ENCODE results near the gene TREML4. TPM values are rescaled to one million over a fixed set of nuclear protein-coding genes. Genes with fewer than 3 reads are reported as not detected.

TREML4 gene
- total RNA-seq, 1 experiment from 2014 or later: not detected

DNA sequence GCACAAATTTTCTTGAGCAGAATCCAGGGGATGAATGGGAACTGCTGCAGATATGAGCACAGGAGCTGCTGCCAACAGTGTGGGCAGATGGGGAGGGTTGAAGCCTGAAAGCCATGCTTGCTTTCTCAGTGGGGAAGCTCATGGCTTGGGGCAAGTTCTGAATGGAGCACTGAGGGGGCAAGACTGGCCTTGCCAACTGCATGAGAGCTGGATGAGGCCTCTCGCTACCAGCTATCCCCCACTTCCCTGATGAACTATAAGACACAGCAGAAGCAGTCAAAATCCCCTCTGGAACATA is 30.0 kb downstream of the TREML4 start:
- DNase-seq (ENCODE audit: low read depth, low spot score) (no peak), ATAC-seq (no peak)
- Histone ChIP-seq H3K9me2 (ENCODE audit: insufficient read depth) (no peaks in the 10 kb centered on the region), H3K4me1 (ENCODE audit: control insufficient read depth in 1 of 2, insufficient read depth in 2 of 2, low read length in 2 of 2) (peaks cover 7 to 13% of the 10 kb centered on the region in 2 experiments; a peak in 2 of 4 replicates), H3K9me3 (ENCODE audit: control insufficient read depth in 1 of 2, insufficient read depth in 1 of 2, low read depth in 1 of 2, low read length in 2 of 2) (peaks cover 0 to 4% of the 10 kb centered on the region in 2 experiments; a peak in 2 of 4 replicates), H3K4me2 (ENCODE audit: low read length) (no peak overlapping the region), H3K36me3 (ENCODE audit: control insufficient read depth in 1 of 2, insufficient read depth in 2 of 2, low read length in 2 of 2) (no peaks in the 10 kb centered on the region), H3K79me2 (ENCODE audit: insufficient read depth, low read length) (no peaks in the 10 kb centered on the region), H3K9ac (ENCODE audit: low read length) (no peak overlapping the region), H3K4me3 (replicated peaks in 1 of 2; ENCODE audit: low read depth in 1 of 2, low read length in 2 of 2) (no peak overlapping the region), H3K27me3 (ENCODE audit: insufficient read depth, low read length) (peaks cover 8% of the 10 kb centered on the region), H2AFZ (ENCODE audit: low read depth, low read length, poor library complexity, severe bottlenecking) (no peak overlapping the region), H3K27ac (ENCODE audit: low read depth, low read length) (no peak overlapping the region), H4K20me1 (ENCODE audit: insufficient read depth) (no peaks in the 10 kb centered on the region)
- BruUV-seq (replicated peaks): no TSS peak
- ChIA-PET POLR2A (no interaction called here), CTCF (no interaction called here), RAD21 (ENCODE audit: low non-redundant PET in 1 of 2, low total read pairs in 2 of 2, uncharacterized antibody in 2 of 2, unreplicated experiment in 2 of 2) (no interaction called here)
- TF ChIP-seq CEBPB (IDR thresholded peaks at IDR 0.05; ENCODE audit: low read depth) (no peak), ZNF274 (IDR thresholded peaks at IDR 0.05; ENCODE audit: low read depth, low read length) (no peak), TCF7L2 (IDR thresholded peaks at IDR 0.05; ENCODE audit: borderline replicate concordance, extremely low read depth, insufficient read depth, insufficient read length) (no peak)
- TF ChIP-seq, protein P1, sequence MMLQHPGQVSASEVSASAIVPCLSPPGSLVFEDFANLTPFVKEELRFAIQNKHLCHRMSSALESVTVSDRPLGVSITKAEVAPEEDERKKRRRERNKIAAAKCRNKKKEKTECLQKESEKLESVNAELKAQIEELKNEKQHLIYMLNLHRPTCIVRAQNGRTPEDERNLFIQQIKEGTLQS (IDR thresholded peaks at IDR 0.05): no peak
- intact Hi-C loops (cut with micrococcal nuclease): no loop called here

DNA sequence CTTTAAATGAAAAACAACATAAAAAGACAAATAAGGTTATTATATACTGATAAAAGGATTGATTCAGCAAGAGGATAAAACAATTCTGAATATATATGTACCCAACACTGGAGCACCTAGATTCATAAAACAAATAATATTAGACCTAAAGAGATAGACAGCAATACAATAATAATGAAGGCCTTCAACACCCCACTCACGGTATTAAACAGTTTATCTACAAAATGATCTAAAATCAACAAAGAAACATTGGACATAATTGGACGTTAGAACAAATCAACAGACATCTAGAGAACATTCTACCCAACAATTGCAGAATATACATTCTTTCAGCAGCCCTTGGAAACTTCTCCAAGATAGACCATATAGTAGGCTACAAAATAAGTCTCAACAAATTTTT is 34.3 kb downstream of the TREML4 start:
- H3K27ac ChIP-seq (ENCODE audit: low read depth, low read length): no peak overlapping the region
- H3K79me2 ChIP-seq (ENCODE audit: insufficient read depth, low read length): no peaks in the 10 kb centered on the region
- DNase-seq (ENCODE audit: low read depth, low spot score) (no peak), ATAC-seq (no peak)
- POLR2A ChIA-PET: no interaction called here
- BruUV-seq (replicated peaks): no TSS peak
- no peaks in the 10 kb centered on the region for H3K36me3 ChIP-seq (ENCODE audit: control insufficient read depth in 1 of 2, insufficient read depth in 2 of 2, low read length in 2 of 2)
- TF ChIP-seq, protein P2, sequence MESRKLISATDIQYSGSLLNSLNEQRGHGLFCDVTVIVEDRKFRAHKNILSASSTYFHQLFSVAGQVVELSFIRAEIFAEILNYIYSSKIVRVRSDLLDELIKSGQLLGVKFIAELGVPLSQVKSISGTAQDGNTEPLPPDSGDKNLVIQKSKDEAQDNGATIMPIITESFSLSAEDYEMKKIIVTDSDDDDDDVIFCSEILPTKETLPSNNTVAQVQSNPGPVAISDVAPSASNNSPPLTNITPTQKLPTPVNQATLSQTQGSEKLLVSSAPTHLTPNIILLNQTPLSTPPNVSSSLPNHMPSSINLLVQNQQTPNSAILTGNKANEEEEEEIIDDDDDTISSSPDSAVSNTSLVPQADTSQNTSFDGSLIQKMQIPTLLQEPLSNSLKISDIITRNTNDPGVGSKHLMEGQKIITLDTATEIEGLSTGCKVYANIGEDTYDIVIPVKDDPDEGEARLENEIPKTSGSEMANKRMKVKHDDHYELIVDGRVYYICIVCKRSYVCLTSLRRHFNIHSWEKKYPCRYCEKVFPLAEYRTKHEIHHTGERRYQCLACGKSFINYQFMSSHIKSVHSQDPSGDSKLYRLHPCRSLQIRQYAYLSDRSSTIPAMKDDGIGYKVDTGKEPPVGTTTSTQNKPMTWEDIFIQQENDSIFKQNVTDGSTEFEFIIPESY (IDR thresholded peaks at IDR 0.05; ENCODE audit: extremely low read depth, insufficient replicate concordance, low read length): no peak
- TF ChIP-seq EZH2 (IDR thresholded peaks at IDR 0.05): no peak
- TF ChIP-seq EZH2phosphoT487 (IDR thresholded peaks at IDR 0.05; ENCODE audit: borderline replicate concordance): no peak
- no peak for TF ChIP-seq POLR2A (IDR thresholded peaks at IDR 0.05; ENCODE audit: borderline replicate concordance, extremely low read depth, insufficient read depth, insufficient read length)
- TF ChIP-seq CBX3 (IDR thresholded peaks at IDR 0.05; ENCODE audit: low read depth): no peak
- TF ChIP-seq SIN3A (IDR thresholded peaks at IDR 0.05; ENCODE audit: low read depth): no peak
- TF ChIP-seq, protein P1 (IDR thresholded peaks at IDR 0.05): no peak
- TF ChIP-seq, protein P3, sequence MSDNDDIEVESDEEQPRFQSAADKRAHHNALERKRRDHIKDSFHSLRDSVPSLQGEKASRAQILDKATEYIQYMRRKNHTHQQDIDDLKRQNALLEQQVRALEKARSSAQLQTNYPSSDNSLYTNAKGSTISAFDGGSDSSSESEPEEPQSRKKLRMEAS (IDR thresholded peaks at IDR 0.05): no peak
- TF ChIP-seq, protein P4, sequence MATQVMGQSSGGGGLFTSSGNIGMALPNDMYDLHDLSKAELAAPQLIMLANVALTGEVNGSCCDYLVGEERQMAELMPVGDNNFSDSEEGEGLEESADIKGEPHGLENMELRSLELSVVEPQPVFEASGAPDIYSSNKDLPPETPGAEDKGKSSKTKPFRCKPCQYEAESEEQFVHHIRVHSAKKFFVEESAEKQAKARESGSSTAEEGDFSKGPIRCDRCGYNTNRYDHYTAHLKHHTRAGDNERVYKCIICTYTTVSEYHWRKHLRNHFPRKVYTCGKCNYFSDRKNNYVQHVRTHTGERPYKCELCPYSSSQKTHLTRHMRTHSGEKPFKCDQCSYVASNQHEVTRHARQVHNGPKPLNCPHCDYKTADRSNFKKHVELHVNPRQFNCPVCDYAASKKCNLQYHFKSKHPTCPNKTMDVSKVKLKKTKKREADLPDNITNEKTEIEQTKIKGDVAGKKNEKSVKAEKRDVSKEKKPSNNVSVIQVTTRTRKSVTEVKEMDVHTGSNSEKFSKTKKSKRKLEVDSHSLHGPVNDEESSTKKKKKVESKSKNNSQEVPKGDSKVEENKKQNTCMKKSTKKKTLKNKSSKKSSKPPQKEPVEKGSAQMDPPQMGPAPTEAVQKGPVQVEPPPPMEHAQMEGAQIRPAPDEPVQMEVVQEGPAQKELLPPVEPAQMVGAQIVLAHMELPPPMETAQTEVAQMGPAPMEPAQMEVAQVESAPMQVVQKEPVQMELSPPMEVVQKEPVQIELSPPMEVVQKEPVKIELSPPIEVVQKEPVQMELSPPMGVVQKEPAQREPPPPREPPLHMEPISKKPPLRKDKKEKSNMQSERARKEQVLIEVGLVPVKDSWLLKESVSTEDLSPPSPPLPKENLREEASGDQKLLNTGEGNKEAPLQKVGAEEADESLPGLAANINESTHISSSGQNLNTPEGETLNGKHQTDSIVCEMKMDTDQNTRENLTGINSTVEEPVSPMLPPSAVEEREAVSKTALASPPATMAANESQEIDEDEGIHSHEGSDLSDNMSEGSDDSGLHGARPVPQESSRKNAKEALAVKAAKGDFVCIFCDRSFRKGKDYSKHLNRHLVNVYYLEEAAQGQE (IDR thresholded peaks at IDR 0.05; ENCODE audit: low read depth): no peak
- no peak for TF ChIP-seq ZFX (IDR thresholded peaks at IDR 0.05)
- TF ChIP-seq CEBPB (IDR thresholded peaks at IDR 0.05; ENCODE audit: low read depth): no peak
- TF ChIP-seq FOSL1 (IDR thresholded peaks at IDR 0.05; ENCODE audit: low read depth): no peak
- no peak for TF ChIP-seq SRF (IDR thresholded peaks at IDR 0.05; ENCODE audit: low read depth)
- no peak for TF ChIP-seq ZNF274 (IDR thresholded peaks at IDR 0.05; ENCODE audit: low read depth, low read length)
- CTCF ChIA-PET: no interaction called here
- H3K4me2 ChIP-seq (ENCODE audit: low read length): no peak overlapping the region
- H3K9me3 ChIP-seq (ENCODE audit: control insufficient read depth in 1 of 2, insufficient read depth in 1 of 2, low read depth in 1 of 2, low read length in 2 of 2): peaks cover 4 to 11% of the 10 kb centered on the region in 2 experiments; a peak in 3 of 4 replicates
- intact Hi-C loops (cut with micrococcal nuclease): no loop called here
- H3K4me3 ChIP-seq (replicated peaks in 1 of 2; ENCODE audit: low read depth in 1 of 2, low read length in 2 of 2): no peak overlapping the region
- H3K27me3 ChIP-seq (ENCODE audit: insufficient read depth, low read length): no peaks in the 10 kb centered on the region
- no peaks in the 10 kb centered on the region for H3K9me2 ChIP-seq (ENCODE audit: insufficient read depth)
- H3K9ac ChIP-seq (ENCODE audit: low read length): no peak overlapping the region
- no peaks in the 10 kb centered on the region for H4K20me1 ChIP-seq (ENCODE audit: insufficient read depth)
- RAD21 ChIA-PET (ENCODE audit: low non-redundant PET in 1 of 2, low total read pairs in 2 of 2, uncharacterized antibody in 2 of 2, unreplicated experiment in 2 of 2): no interaction called here
- H3K4me1 ChIP-seq (ENCODE audit: control insufficient read depth in 1 of 2, insufficient read depth in 2 of 2, low read length in 2 of 2): peaks cover 4 to 7% of the 10 kb centered on the region in 2 experiments; a peak in 2 of 4 replicates
- no peak overlapping the region for H2AFZ ChIP-seq (ENCODE audit: low read depth, low read length, poor library complexity, severe bottlenecking)
